ENCODE measurements around the gene RILPL1.

- TF ChIP-seq POLR2AphosphoS5 (IDR thresholded peaks at IDR 0.05; ENCODE audit: borderline replicate concordance, low read depth, low read length) (no peak), EZH2 (IDR thresholded peaks at IDR 0.05) (no peak)
These were observed 62.0 kb downstream of the RILPL1 start for GRCh38 chr12:123471374-123472068.
